ENCODE data around the gene KRTAP5-2. TPM values are rescaled to one million over a fixed set of nuclear protein-coding genes. Genes with fewer than 3 reads are reported as not detected.

Gene KRTAP5-2
- total RNA-seq, 3 donors from 2014 or later = not detected

GRCh38 chr11:1631066-1631568 is 33.0 kb upstream of the KRTAP5-2 start:
- H3K36me3 ChIP-seq (ENCODE audit: low read depth) = no peaks in the 10 kb centered on the region
- DNase-seq (no peak), ATAC-seq (no peak)
- no peak overlapping the region for H3K4me3 ChIP-seq
- intact Hi-C loops (cut with DNase I, micrococcal nuclease) = no loop called here
- H3K4me1 ChIP-seq (ENCODE audit: low read depth) = peaks cover 5% of the 10 kb centered on the region
- TF ChIP-seq CTCF (IDR thresholded peaks at IDR 0.05) = no peak
- H3K9me3 ChIP-seq = no peaks in the 10 kb centered on the region

- no peak overlapping the region for H3K4me3 ChIP-seq
- DNase-seq (no peak), ATAC-seq (no peak)
- TF ChIP-seq CTCF (IDR thresholded peaks at IDR 0.05) = no peak
- no peaks in the 10 kb centered on the region for H3K36me3 ChIP-seq (ENCODE audit: low read depth)
- peaks cover 5% of the 10 kb centered on the region for H3K4me1 ChIP-seq (ENCODE audit: low read depth)
- H3K9me3 ChIP-seq = no peaks in the 10 kb centered on the region
- intact Hi-C loops (cut with DNase I, micrococcal nuclease) = no loop called here
Observed at GRCh38 chr11:1630271-1630670, 32.2 kb upstream of the KRTAP5-2 start.

DNA sequence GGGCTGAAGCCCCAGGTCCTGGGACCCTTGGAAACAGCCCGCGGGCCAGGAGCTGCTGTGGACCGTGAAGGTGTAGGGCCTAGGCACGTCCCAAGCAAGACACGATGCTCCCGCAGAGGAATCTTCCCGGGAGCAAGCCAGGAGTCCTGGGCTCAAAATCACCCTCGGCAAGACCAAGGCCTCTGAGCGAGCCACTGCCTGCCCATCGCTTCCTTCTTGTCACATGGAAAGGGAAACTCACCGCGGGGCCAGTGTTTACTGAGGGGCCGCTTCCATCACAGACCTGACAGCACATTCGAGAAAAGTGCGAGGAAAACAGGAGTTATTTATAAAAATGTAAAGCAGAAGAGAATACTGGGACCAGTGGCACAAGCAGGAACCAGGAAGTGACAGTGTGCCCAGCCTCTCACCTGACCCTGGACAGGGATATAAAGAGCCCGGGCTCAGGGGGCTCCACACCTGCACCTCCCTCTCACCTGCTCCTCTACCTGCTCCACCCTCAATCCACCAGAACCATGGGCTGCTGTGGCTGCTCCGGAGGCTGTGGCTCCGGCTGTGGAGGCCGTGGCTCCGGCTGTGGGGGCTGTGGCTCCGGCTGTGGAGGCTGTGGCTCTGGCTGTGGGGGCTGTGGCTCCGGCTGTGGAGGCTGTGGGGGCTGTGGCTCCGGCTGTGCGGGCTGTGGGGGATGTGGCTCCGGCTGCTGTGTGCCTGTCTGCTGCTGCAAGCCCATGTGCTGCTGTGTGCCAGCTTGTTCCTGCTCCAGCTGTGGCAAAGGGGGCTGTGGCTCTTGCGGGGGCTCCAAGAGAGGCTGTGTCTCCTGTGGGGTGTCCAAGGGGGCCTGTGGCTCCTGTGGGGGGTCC is 31.5 kb upstream of the KRTAP5-2 start, which contains the start of gene KRTAP5-5:
TSS of gene KRTAP5-5 (plus strand) at position 450 of the 860 bp plus-strand sequence. CDS start at position 516, 66 bp downstream.
- ATAC-seq = peak; percentile 41
- DNase-seq = no peak
- Histone ChIP-seq H3K9me3 (no peaks in the 10 kb centered on the region), H3K4me3 (no peak within 1 kb of the TSS), H3K4me1 (ENCODE audit: low read depth) (peaks cover 5% of the 10 kb centered on the region), H3K36me3 (ENCODE audit: low read depth) (no peaks in the 10 kb centered on the region)
- intact Hi-C loops (cut with DNase I, micrococcal nuclease) = no loop called here
- no peak for TF ChIP-seq CTCF (IDR thresholded peaks at IDR 0.05)

DNA sequence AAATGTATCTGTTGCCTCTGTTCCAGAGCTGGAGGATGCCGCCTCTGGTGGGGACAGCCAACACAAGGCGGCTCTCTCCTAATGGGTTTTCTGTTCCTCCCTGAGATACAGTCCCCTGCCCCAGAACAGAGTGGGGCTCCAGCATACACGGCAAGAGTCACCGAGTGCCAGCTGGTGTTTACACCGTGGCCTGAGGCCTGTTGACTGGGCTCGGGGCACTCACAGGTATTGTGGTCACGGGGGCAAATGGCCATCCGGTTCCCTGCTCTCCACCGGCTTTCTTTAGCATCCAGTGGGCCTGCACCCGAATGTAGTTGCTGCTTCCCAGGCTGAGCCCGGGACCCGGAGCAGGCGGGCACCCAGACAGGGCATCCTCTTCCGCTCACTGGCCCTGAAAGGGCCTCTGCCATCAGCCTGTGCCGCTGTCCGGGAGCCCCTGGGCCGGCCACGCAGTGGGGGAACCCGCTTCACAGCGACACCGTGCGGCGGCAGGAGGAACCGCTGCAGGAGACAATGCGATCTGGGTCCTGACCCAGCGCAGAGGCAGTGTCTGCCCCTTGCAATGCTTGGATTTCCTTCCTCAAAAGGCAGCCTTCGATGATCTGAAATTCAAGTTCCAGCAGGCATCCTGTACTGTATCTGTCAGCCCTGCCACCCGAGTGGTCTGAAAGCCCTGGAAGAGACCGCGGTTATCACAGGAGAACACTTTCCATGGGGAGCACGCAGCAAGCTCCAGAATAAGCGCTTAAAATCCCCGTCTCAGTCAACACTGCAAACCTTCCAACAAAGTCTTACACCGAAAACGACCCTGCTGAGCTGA is 30.6 kb upstream of the KRTAP5-2 start:
- ATAC-seq (peak; percentile 95), DNase-seq (peak in 2 of 3 donors; percentile 59 to 76)
- Histone ChIP-seq H3K4me1 (ENCODE audit: low read depth) (peaks cover 5% of the 10 kb centered on the region), H3K36me3 (ENCODE audit: low read depth) (no peaks in the 10 kb centered on the region), H3K9me3 (no peaks in the 10 kb centered on the region), H3K4me3 (no peak overlapping the region)
- TF ChIP-seq CTCF (IDR thresholded peaks at IDR 0.05) = peak; percentile 91
- intact Hi-C loops (cut with DNase I, micrococcal nuclease) = no loop called here

GRCh38 chr11:1625541-1625940 is 27.4 kb upstream of the KRTAP5-2 start:
- intact Hi-C loops (cut with DNase I, micrococcal nuclease) = no loop called here
- ATAC-seq (no peak), DNase-seq (no peak)
- Histone ChIP-seq H3K9me3 (no peaks in the 10 kb centered on the region), H3K4me1 (ENCODE audit: low read depth) (peaks cover 5% of the 10 kb centered on the region), H3K36me3 (ENCODE audit: low read depth) (no peaks in the 10 kb centered on the region), H3K4me3 (no peak overlapping the region)
- no peak for TF ChIP-seq CTCF (IDR thresholded peaks at IDR 0.05)
